ENCODE results near the gene GATAD2B.

The GATAD2B gene

GRCh38 chr1:153869486-153869885 lies 53.3 kb downstream of the GATAD2B start:
- H3K9me3 ChIP-seq (ENCODE audit: insufficient read depth, low read depth, low read length): no peaks in the 10 kb centered on the region
- H3K4me1 ChIP-seq (ENCODE audit: insufficient read depth, low read length, poor library complexity, severe bottlenecking): no peaks in the 10 kb centered on the region
- H2AFZ ChIP-seq (ENCODE audit: low read length): no peak overlapping the region
- H3F3A ChIP-seq (ENCODE audit: low read depth): no peaks in the 10 kb centered on the region
- H3K4me2 ChIP-seq (ENCODE audit: low read depth, low read length, poor library complexity, severe bottlenecking): no peak overlapping the region
- H3K27me3 ChIP-seq (ENCODE audit: insufficient read depth, low read length, poor library complexity, severe bottlenecking): no peaks in the 10 kb centered on the region
- peaks cover 5% of the 10 kb centered on the region; the same call in 1 of the 2 replicates for H3K36me3 ChIP-seq (ENCODE audit: insufficient read depth, low read length)
- peaks cover 52% of the 10 kb centered on the region for H4K20me1 ChIP-seq (ENCODE audit: insufficient read depth, low read length, poor library complexity, severe bottlenecking)
- H3K4me3 ChIP-seq (ENCODE audit: low read length, poor library complexity, severe bottlenecking): no peak overlapping the region
- no peak for TF ChIP-seq CTCF (conservative IDR thresholded peaks at IDR 0.05; ENCODE audit: low read length)
- TF ChIP-seq EZH2phosphoT487 (IDR thresholded peaks at IDR 0.05; ENCODE audit: borderline replicate concordance): no peak
- no peaks in the 10 kb centered on the region for H3K9me2 ChIP-seq (replicated peaks; ENCODE audit: low read depth, low read length)
- peaks cover 90% of the 10 kb centered on the region for H3K79me2 ChIP-seq (ENCODE audit: insufficient read depth, low read length)
- no peak overlapping the region for H3K9ac ChIP-seq (ENCODE audit: low read depth, low read length, poor library complexity, severe bottlenecking)

GRCh38 chr1:153866045-153866850 lies 56.5 kb downstream of the GATAD2B start:
- Histone ChIP-seq H3K36me3 (ENCODE audit: insufficient read depth, low read length) (peaks cover 5% of the 10 kb centered on the region; the same call in 1 of the 2 replicates), H3K9me3 (ENCODE audit: insufficient read depth, low read depth, low read length) (no peaks in the 10 kb centered on the region), H3K9ac (ENCODE audit: low read depth, low read length, poor library complexity, severe bottlenecking) (no peak overlapping the region), H4K20me1 (ENCODE audit: insufficient read depth, low read length, poor library complexity, severe bottlenecking) (peaks cover 59% of the 10 kb centered on the region), H3K4me2 (ENCODE audit: low read depth, low read length, poor library complexity, severe bottlenecking) (no peak overlapping the region), H2AFZ (ENCODE audit: low read length) (no peak overlapping the region), H3F3A (ENCODE audit: low read depth) (no peaks in the 10 kb centered on the region), H3K79me2 (ENCODE audit: insufficient read depth, low read length) (peaks cover 87% of the 10 kb centered on the region), H3K27me3 (ENCODE audit: insufficient read depth, low read length, poor library complexity, severe bottlenecking) (no peaks in the 10 kb centered on the region), H3K4me1 (ENCODE audit: insufficient read depth, low read length, poor library complexity, severe bottlenecking) (no peaks in the 10 kb centered on the region), H3K4me3 (ENCODE audit: low read length, poor library complexity, severe bottlenecking) (no peak overlapping the region), H3K9me2 (replicated peaks; ENCODE audit: low read depth, low read length) (no peaks in the 10 kb centered on the region)
- TF ChIP-seq EZH2phosphoT487 (IDR thresholded peaks at IDR 0.05; ENCODE audit: borderline replicate concordance) (no peak), CTCF (conservative IDR thresholded peaks at IDR 0.05; ENCODE audit: low read length) (no peak)

- no peak overlapping the region for H3K4me2 ChIP-seq (ENCODE audit: low read depth, low read length, poor library complexity, severe bottlenecking)
- peaks cover 86% of the 10 kb centered on the region for H3K79me2 ChIP-seq (ENCODE audit: insufficient read depth, low read length)
- no peak overlapping the region for H2AFZ ChIP-seq (ENCODE audit: low read length)
- no peak overlapping the region for H3K4me3 ChIP-seq (ENCODE audit: low read length, poor library complexity, severe bottlenecking)
- H3K9me3 ChIP-seq (ENCODE audit: insufficient read depth, low read depth, low read length): no peaks in the 10 kb centered on the region
- H4K20me1 ChIP-seq (ENCODE audit: insufficient read depth, low read length, poor library complexity, severe bottlenecking): peaks cover 62% of the 10 kb centered on the region
- H3K36me3 ChIP-seq (ENCODE audit: insufficient read depth, low read length): peaks cover 17% of the 10 kb centered on the region; the same call in 1 of the 2 replicates
- H3K27me3 ChIP-seq (ENCODE audit: insufficient read depth, low read length, poor library complexity, severe bottlenecking): no peaks in the 10 kb centered on the region
- no peaks in the 10 kb centered on the region for H3F3A ChIP-seq (ENCODE audit: low read depth)
- TF ChIP-seq CTCF (conservative IDR thresholded peaks at IDR 0.05; ENCODE audit: low read length): no peak
- TF ChIP-seq EZH2phosphoT487 (IDR thresholded peaks at IDR 0.05; ENCODE audit: borderline replicate concordance): no peak
- no peak overlapping the region for H3K9ac ChIP-seq (ENCODE audit: low read depth, low read length, poor library complexity, severe bottlenecking)
- no peaks in the 10 kb centered on the region for H3K9me2 ChIP-seq (replicated peaks; ENCODE audit: low read depth, low read length)
- no peaks in the 10 kb centered on the region for H3K4me1 ChIP-seq (ENCODE audit: insufficient read depth, low read length, poor library complexity, severe bottlenecking)
Measured at GRCh38 chr1:153860285-153860684, 62.5 kb downstream of the GATAD2B start.

Data from Loucy (cell line).